ENCODE results near the gene HESX1. TPM values are rescaled to one million over a fixed set of nuclear protein-coding genes. Genes with fewer than 3 reads are reported as not detected.

HESX1 gene
- total and polyA plus RNA-seq, 2 of the 13 experiments (the other 11 are each of a cell fraction or from before 2014, with no cell fraction given) = 0.57 to 0.75 TPM

GRCh38 chr3:57227930-57228751, 28.4 kb upstream of the HESX1 start (continued):
- TF ChIP-seq GABPA (IDR thresholded peaks at IDR 0.05; ENCODE audit: low read depth, low read length) = no peak
- TF ChIP-seq GABPA (CRISPR knock-in tag; IDR thresholded peaks at IDR 0.05; ENCODE audit: low read depth) = no peak
- peak; percentile 13; the same call in 1 of the 2 replicates for TF ChIP-seq MEIS1 (CRISPR knock-in tag; IDR thresholded peaks at IDR 0.05; ENCODE audit: borderline replicate concordance)
- TF ChIP-seq, protein P1, sequence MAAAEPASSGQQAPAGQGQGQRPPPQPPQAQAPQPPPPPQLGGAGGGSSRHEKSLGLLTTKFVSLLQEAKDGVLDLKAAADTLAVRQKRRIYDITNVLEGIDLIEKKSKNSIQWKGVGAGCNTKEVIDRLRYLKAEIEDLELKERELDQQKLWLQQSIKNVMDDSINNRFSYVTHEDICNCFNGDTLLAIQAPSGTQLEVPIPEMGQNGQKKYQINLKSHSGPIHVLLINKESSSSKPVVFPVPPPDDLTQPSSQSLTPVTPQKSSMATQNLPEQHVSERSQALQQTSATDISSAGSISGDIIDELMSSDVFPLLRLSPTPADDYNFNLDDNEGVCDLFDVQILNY (CRISPR knock-in tag; conservative IDR thresholded peaks at IDR 0.05) = no peak
- TF ChIP-seq ZNF713 (CRISPR knock-in tag; IDR thresholded peaks at IDR 0.05) = no peak
- TF ChIP-seq ZNF766 (CRISPR knock-in tag; IDR thresholded peaks at IDR 0.05; ENCODE audit: borderline replicate concordance) = no peak
- TF ChIP-seq MAX (IDR thresholded peaks at IDR 0.05) = no peak
- no peak for TF ChIP-seq PHB2 (IDR thresholded peaks at IDR 0.05; ENCODE audit: partially characterized antibody)
- no peak for TF ChIP-seq ZNF430 (CRISPR knock-in tag; IDR thresholded peaks at IDR 0.05)
- no peak for TF ChIP-seq TCF7L2 (IDR thresholded peaks at IDR 0.05; ENCODE audit: low read depth, low read length)
- TF ChIP-seq ZNF607 (CRISPR knock-in tag; IDR thresholded peaks at IDR 0.05; ENCODE audit: borderline replicate concordance) = no peak
- 0 out of 2 replicates have a peak, but pooled peaks have one; percentile 10 for TF ChIP-seq CCDC6 (CRISPR knock-in tag; IDR thresholded peaks at IDR 0.05)
- no peak for TF ChIP-seq ZNF550 (CRISPR knock-in tag; IDR thresholded peaks at IDR 0.05; ENCODE audit: borderline replicate concordance)
- TF ChIP-seq, protein P2, sequence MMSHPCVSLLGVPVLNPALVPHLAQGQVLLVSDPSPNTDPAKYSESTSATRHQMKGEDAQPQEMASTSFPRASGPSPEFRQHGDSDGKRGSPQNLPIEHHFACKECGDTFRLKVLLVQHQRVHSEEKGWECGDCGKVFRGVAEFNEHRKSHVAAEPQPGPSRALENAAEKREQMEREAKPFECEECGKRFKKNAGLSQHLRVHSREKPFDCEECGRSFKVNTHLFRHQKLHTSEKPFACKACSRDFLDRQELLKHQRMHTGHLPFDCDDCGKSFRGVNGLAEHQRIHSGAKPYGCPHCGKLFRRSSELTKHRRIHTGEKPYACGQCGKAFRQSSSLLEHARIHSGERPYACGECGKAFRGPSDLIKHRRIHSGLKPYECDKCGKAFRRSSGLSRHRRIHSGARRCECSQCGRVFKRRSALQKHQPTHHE (CRISPR knock-in tag; IDR thresholded peaks at IDR 0.05; ENCODE audit: borderline replicate concordance) = no peak; the same call in 1 of the 2 replicates
- no peak for TF ChIP-seq FOSL1 (CRISPR knock-in tag; IDR thresholded peaks at IDR 0.05; ENCODE audit: borderline replicate concordance)
- TF ChIP-seq, protein P3, sequence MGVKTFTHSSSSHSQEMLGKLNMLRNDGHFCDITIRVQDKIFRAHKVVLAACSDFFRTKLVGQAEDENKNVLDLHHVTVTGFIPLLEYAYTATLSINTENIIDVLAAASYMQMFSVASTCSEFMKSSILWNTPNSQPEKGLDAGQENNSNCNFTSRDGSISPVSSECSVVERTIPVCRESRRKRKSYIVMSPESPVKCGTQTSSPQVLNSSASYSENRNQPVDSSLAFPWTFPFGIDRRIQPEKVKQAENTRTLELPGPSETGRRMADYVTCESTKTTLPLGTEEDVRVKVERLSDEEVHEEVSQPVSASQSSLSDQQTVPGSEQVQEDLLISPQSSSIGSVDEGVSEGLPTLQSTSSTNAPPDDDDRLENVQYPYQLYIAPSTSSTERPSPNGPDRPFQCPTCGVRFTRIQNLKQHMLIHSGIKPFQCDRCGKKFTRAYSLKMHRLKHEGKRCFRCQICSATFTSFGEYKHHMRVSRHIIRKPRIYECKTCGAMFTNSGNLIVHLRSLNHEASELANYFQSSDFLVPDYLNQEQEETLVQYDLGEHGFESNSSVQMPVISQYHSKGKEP (CRISPR knock-in tag; IDR thresholded peaks at IDR 0.05) = no peak
- TF ChIP-seq SKI (IDR thresholded peaks at IDR 0.05; ENCODE audit: partially characterized antibody) = no peak
- no peak for TF ChIP-seq XRCC5 (optimal IDR thresholded peaks at IDR 0.05; ENCODE audit: low read length)
- no peak for TF ChIP-seq SRSF4 (IDR thresholded peaks at IDR 0.05; ENCODE audit: low read depth, low read length, poor library complexity, severe bottlenecking)
- no peak for TF ChIP-seq ZNF605 (CRISPR knock-in tag; IDR thresholded peaks at IDR 0.05)
- no peak for TF ChIP-seq TARDBP (CRISPR knock-in tag; IDR thresholded peaks at IDR 0.05)
- TF ChIP-seq PLSCR1 (CRISPR knock-in tag; IDR thresholded peaks at IDR 0.05; ENCODE audit: borderline replicate concordance) = no peak
- TF ChIP-seq ISX (CRISPR knock-in tag; conservative IDR thresholded peaks at IDR 0.05) = no peak
- no peak; the same call in 1 of the 2 replicates for TF ChIP-seq KDM5A (IDR thresholded peaks at IDR 0.05; ENCODE audit: borderline replicate concordance, low read length)
- TF ChIP-seq HOXD1 (CRISPR knock-in tag; IDR thresholded peaks at IDR 0.05) = 0 out of 2 replicates have a peak, but pooled peaks have one; percentile 12
- no peak for TF ChIP-seq NKX3-1 (CRISPR knock-in tag; IDR thresholded peaks at IDR 0.05)
- no peak for TF ChIP-seq REPIN1 (CRISPR knock-in tag; IDR thresholded peaks at IDR 0.05; ENCODE audit: borderline replicate concordance, low read depth)
